Esophagus muscularis mucosa (tissue), 4 donors: ENCODE measurements around the gene FAM32A.

Source experiments
- CTCF ChIP-seq, 3 experiments: fragments of 200-600 bp in 2 of 3; fragments of 450-650 bp in 1 of 3; sonication (generic) in 2 of 3; IDR thresholded peaks; one replicate each; pipeline ENCODE4 v1.5.1; 2017 to 2019; ENCODE audit warnings: antibody characterized with exemption in 3 of 3, mild to moderate bottlenecking in 2 of 3, moderate library complexity in 1 of 3
- EP300 ChIP-seq: sonication (generic); formaldehyde crosslinking; IDR thresholded peaks from one replicate; pipeline ENCODE4 v1.6.1; 2017; ENCODE audit warnings: antibody characterized with exemption
- POLR2A ChIP-seq: fragments of 450-650 bp; IDR thresholded peaks from one replicate; pipeline ENCODE4 v1.6.1; 2017; ENCODE audit warnings: antibody characterized with exemption, moderate library complexity, mild to moderate bottlenecking, low read depth
- POLR2AphosphoS5 ChIP-seq, 2 donors: sonication (generic); formaldehyde crosslinking; IDR thresholded peaks; one replicate each; pipeline ENCODE4 v1.6.1; 2017; ENCODE audit warnings: antibody characterized with exemption in 2 of 2

GRCh38 chr19:16160943-16161560 lies 24.2 kb upstream of the FAM32A start:
- no peak for TF ChIP-seq POLR2A
- TF ChIP-seq CTCF (IDR thresholded peaks at IDR 0.05): no peak
- TF ChIP-seq POLR2AphosphoS5 (IDR thresholded peaks at IDR 0.05): no peak
- TF ChIP-seq EP300: no peak
